DMS53 treated with DMSO at 0.1 percent for 48 hours (cell line): ENCODE data around the gene PODXL.
A peak's percentile ranks its signal among the peaks of the same experiment; 100 is the strongest.

Experiments
- DNase-seq: peaks from one replicate; lab custom pipeline; 2025; ENCODE audit not compliant: unreplicated experiment; lab: John Stamatoyannopoulos, UW

The PODXL gene

DNA sequence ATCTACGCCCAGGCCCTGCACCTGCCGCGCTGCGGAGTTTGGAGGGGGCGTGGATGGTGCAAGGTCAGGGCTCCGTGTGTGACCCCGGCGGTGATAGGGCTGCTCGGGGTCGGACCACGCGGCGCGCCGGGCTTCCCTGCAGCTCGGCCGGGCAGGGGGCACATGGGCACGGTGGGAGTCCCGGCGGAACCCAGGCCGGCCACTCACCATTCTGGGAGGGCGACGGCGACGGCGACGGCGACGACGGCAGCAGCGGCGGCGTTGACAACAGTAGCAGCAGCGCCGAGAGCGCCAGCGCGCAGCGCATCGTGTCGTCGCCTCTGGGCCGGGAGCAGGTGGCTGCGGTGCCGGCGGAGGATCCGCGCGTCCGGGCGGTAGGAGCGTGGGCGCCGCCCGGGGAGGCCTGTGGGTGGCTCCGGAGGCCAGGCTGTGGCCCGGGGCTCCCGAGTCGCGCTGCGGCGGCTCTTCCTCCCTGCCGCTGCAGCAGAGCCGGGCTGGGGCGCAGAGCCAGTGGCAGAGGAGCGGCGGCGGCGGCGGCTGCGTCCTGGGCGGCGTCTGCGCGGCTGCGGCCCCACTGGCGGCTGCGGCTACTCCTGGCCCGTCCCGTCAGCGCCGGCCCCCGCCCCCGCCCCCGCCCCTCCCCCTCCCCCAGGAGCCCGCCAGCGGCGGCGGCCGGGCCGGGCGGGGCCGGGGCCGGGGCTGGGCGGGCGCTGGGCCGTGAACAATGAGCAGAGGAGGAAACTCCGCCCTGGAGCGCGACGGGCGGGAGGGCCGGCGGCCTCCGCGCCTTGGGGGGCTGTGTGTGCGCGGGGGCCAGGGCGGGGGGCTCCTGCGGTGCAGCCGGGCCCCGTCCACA, at the start of gene PODXL:
TSS of gene PODXL (minus strand) at position 576 of the 856 bp plus-strand sequence. CDS start at position 307, 269 bp downstream.
- peak; percentile 72 for DNase-seq

DNA sequence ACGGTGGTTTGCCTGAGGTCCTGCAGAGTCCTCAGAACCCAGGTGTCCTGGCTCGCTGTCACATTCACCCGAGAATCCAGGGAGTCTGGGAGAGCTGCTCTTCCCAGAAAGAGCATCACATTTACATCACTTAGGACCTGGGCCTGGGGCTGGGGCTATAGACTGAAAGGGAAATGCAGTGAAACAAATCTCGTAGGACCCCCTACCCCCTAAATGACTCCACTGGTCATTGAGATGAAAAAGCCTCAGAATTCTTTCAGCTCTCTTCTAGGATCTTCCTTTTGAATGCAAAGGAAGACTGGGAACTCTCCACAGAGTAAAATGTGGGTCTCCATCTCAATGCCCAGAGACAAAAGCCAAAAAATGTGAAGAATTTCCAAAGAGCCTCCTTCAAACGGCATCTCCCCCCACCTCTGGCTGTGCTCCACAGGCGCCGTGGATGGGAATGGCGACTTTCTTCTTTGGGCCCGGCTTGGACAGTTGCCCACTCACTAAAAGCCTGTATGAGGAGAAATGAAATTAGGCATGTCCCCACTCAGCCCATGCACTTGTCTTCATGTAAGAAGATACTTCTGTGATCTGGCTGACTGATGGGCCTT, 49.0 kb upstream of the PODXL start:
- no peak for DNase-seq

DNA sequence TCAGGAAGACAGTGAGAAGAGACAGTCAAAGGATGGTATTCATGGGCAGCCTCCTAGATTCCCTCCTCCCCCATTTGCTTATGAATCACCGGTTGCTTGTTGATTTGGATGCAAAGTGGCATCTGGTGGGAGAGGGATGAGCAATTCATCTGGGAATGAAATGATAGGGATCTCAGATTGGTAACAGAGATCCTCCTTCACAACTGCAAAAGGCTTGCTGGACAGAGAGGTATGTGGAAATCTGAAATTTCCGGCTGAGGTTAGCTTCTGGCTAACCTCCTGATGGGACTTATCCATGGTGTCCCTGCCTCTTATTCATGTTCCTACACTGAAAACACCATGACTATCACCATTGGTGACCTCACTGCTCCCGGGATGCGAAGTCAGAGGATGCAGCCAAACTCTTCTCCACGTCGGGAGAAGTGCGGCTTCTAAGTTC, 48.4 kb upstream of the PODXL start:
- no peak for DNase-seq

DNA sequence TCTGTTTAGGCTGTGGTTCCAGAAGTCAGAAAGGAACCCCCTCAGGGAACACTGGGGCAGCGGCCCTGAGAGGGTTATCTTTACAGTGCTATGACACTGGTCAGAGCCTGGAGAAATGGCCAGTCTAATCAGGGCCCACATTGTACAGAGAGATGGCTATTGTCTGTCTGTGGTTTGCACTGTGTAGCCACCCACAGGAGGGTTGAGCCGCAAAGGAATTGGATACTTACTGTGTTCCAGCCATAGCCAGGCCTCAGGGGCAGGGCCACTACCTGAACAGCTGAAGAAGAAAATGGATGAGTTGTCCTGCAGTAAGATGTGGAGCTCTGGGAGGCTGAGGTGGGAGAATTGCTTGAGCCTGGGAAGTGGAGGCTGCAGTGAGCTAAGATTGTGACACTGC, 47.5 kb upstream of the PODXL start:
- DNase-seq, result no peak

DNA sequence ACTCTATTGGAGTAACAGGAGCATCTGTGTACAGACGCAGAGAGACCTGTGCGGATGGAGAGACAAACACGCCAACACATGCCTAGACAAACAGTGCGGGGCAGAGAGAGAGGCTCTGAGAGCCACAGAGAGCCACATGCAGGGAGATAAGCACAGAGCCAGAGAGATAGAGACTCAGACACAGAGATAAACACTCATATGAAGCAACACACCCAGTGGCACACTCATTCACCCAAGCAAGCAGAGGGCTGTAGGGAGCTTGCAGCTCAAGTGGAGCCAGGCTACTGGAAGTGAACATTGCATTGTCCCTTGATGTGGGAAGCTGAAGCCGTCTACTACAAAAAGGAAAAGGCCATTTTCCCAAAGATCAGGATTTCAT, 46.6 kb upstream of the PODXL start:
- no peak for DNase-seq

DNA sequence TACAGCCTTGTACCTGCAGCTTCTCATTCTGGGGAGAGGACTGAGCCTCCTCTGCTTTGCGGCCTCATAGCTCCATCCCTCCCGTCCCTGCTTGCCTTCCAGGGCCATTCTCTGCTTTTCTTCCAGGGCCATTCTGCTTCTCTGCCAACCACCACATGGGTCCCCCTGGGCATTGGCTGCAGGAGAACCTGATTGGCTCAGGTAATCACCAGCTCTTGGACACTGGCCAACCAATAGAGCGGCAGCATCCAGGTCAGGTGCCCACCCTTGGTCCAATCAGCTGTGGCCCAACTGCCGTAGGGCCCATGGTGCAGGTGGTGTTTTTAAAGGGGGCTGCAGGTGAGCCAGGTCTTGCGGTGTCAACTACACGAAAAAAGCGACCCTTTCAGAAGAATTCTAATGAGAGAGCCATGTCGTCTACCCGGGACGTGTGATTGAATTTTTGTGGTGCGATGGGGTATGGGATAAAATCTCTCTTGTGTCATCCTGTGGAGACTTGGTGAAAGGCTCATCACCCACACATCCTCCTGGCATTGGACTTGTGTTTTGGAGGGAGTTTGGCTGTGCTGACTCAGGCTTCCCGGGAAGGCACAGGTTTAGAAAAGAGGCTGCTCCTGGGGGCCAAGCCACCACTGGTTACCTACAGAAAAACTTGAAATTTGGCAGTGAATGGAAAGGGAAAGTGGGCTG, 46.0 kb upstream of the PODXL start:
- no peak for DNase-seq

DNA sequence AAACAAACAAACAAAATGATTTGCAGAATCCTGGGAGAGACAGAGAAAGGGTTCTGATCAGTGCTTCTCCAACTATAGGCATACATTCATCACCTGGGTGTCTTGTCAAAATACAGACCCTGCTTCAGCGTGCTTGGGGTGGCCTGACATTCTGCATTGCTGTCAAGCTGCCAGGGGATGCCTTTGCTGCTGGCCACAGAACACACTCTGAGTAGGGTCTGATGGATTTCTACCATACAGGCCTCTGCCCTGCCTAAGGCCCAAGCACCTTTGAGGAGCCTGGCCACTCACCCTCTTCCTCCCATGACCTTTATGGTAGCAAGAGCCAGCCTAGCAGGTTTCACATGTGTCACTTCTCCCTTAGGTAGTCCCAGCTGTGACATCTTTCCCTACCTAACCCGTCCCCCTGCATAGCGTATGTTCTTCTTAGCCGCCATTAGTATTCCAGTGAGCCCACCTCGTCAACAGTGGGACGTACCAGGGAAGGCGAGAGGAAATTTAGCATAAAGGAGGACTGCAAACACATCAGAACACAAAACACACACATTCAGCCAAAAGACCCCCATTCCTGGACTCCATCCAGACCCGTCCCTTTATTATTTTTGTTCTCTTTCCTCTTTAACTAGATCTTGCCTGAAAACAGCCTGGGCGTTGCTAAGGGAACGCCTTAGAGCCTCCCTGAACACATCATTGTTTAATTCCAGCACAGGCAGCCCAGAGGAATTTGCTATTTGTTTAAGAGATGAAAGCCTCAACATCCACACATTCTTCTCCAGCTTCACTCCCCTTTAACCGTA, 43.9 kb upstream of the PODXL start:
- DNase-seq, result no peak

DNA sequence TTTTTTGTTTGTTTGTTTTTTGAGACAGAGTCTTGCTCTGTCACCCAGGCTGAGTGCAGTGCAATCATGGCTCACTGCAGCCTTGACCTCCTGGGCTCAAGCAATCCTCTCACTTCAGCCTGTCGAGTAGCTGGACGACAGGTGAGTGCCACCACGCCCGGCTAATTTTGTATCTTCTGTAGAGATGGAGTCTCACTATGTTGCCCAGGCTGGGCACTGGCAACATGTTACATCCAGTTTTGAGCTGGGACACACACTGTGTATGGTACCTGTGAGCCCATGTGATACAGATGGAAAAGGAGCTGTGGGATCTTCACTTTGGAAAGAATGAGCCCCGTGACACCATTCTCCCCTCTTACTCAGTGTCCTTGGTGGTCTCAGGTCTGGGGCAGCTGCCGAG, 40.4 kb upstream of the PODXL start:
- DNase-seq, result no peak

DNA sequence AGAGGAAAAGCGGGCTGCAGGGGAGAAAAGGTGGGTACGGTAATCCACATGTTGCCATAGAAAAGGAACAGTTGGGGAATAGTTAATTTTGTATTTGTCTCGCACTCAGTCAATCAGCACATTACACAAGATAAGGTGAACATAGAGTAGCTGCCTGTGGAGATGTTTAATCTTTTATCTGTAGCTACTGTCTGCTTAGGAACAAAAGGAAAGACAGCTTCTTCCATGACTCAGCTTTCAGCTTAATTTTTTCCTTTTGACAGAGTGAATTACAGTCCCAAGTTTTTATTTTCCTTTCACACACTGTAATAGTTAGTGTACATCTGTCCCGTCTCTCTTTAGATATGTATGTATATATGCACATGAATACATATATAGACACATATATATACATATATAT, 39.3 kb upstream of the PODXL start:
- no peak for DNase-seq

DNA sequence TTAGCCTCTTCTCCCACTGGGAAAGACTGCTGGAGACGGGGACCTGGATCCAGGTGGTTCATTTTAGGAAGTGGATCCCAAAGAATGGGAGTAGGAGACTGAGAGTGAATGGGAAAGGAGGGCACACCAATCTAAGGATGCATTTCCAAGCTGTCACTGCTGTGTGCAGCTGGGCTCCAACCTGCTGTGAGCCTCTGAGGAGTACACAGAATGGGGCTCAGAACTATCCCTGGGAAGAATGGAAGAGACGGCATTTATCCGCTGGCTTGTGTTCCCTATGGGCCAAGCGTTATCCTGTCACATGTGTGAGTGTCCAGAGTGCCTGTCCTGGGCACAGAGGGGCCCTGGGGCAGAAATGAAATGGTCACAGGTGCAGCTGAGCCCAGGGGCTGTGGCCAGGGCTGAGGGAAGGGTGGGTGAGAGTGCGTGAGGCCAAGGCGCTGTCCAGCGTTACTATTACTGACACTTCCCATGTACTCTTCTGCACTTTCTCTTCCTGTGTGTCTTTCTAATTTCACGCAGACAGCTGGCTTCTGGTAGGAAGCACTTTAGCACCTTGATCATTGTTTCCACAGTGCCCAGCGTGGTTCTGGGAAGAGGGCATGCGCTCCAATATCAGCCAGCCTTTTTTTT, 35.4 kb upstream of the PODXL start:
- peak; percentile 21 for DNase-seq

DNA sequence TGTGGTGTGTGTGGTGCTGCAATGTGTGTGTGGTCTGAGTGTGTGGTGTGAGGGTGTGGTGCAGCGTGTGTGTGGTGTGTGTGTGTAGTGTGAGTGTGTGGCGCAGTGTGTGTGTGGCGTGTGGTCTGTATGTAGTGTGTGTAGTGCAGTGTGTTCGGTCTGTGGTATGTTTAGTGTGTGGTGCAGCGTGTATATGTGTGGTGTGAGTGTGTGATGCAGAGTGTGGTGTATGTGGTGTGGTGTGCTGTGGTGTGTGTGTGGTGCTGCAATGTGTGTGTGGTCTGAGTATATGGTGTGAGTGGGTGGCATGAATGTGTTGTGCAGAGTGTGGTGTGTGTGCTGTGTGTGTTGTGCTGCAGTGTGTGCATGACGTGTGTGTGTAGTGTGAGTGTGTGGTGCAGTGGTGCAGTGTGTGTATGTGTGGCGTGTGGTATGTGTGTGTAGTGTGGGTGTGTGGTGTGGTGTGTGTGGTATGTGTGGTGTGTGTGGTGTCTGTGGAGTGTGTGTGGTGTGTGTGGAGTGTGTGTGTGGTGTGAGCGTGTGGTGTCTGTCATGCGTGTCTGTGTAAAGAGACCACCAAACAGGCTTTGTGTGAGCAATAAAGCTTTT, 31.0 kb upstream of the PODXL start:
- DNase-seq, result no peak

DNA sequence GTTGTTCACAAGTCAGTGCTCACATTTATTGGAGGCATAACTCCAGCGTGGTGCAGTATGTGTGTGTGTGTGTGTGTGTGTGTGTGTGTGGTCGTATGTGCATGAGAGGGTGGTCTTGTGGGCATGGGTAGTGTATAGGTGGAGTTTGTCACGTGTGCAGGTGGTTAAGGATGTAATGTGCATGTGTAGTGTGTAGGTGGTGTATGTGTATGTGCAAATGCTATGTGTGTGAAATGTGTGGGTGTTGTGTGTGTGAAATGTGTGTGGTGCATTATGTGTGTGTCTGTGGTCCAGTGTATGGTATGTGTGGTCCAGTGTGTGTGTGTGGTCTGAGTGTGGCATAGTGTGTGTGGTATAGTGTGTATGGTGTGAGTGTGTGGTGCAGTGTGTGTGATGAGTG, 30.3 kb upstream of the PODXL start:
- no peak for DNase-seq

DNA sequence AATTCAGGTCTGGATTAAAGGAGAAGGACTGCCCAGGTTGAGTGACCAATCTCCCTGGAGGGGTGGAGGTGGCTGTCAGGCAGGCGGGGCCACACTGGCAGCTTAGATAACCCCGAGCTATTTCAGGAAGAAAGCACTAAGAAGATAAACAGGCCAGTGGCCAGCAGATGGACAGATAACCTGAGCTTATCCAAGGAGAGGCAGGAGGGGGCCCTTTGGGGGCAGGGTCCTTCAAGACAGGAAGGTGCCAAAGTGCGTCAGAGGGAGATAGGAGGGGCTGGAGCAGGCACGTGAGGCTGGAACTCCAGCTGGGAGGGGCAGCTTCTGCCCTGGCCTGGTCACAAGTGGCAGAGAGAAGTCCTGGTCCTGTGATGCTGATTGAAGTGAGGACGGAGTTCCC, 29.8 kb upstream of the PODXL start:
- DNase-seq, result no peak

DNA sequence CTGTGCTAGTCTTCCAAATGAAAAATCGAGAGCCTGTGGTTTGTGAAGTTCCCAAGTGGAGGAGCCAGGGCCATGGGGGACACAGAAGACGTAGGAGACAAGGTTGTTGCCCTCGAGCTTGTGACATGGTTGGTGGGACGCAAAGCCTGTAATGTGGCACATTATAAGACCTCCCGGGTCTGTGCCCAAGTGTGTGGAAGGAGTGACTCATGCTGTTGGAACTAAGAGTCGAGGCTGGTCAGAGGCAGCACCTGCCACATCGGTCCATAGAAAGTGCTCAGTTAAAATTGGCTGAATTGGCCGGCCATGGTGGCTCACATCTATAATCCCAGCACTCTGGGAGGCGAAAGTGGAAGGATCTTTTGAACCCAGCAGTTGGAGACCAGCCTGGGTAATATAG, 27.0 kb upstream of the PODXL start:
- no peak for DNase-seq

DNA sequence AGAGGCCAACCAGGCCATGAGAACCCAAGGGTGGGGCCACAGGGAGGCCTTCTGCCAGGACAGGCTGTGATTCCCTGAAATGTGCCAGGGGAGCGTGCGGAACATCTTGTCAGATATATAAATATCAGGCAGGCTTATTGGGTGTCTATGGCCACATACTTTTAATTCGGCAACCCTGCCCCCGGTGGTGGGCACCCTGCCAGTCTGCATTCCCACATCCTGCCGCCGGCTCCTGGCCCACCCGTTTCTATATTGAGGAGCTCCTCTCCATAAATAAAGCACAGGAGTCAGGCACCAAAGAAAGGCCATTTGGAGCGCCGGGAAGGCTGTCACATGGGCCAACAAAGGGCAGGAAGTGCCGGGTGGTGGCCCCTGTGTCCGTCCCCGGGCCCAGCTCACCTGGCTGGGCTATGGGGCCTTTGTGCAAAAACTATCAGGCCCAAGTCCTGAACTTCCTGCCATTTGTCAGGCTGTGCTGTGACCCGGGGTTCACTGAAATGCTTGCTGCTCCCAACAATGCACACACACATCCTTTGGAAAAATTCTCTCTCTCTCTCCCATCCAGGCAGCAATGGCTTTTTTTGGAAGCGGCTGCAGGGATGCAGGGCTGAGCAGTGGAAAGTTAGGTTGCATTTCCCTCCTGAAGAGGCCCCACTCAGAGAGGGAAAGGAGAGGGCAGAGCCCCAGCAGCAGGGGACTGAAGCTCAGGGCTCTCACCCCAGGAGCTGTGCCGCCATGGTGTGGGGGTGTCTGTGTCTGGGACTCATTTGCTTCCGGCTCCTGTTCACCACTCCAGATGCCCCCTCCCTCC, 25.0 kb upstream of the PODXL start:
- no peak for DNase-seq

DNA sequence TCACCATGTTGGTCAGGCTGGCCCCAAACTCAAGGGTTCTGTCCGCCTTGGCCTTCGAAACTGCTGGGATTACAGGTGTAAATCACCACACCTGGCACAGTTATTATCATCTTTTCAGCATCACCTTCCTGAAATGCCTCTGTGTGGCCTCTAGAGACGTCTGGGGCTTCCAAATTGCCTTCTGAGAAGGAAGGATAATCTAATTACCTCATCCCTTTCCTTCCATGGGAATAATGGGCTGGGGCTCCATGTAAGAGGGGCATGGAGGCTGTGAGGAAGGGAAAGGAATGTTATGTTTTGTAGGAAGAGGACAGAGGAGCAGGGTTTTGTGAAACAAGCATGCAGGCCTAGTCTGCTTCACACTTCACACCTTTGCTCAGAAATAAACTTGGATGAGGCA, 22.2 kb upstream of the PODXL start:
- no peak for DNase-seq

DNA sequence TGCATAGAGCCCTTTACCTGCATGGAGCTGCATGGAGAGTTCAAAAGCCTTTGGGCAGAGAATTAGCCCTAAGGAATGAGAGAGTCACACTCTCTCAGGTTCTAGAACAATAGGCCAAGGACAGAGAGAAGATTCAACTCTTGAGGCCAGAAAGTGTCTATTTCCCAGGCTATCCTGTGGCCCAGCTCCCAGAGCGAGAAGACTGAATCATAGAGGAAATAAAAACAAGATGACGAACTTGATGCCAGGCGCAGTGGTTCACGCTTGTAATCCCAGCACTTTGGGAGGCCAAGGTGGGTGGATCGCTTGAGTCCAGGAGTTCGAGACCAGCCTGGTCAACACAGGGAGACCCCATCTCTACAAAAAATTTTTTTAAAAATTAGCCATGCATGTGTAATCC, 18.3 kb upstream of the PODXL start:
- DNase-seq, result no peak

DNA sequence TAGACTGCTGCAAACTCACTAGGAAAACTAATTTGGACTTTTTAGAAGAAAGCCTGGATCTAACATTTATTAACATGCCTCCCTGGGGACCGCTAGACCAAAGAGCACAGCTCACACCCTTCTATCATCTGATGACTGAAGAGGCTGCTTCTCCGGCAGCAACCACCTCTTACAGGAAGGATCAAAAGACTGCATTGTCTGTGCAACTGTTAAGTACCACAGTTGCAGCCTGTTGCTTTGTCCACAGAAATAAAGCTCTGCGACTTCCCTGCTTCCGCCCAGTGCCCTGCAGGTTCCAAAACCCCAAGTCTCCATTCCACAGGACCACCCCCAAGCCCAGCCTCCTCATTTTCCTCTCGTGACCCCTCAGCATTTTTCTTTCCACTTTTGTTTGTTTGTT, 14.0 kb upstream of the PODXL start:
- no peak for DNase-seq

DNA sequence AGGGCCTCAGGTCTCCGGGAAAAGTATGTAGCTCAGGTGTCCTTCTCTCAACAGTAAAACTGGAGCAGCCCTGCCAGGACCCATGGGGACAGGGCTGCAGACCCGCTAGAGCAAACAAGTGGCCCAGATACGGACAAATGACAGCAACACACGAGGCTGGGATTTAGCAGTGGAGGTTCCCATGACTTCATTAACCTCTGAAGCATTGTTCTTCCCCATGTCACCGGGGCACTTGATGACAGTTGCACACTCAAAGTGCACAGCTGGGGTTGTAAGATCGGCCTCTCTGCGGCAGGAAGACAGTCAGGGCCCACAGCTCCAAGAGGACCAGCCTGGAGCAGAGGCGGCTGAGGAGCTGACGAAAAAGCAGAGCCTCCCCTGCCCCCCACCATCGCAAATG, 12.5 kb upstream of the PODXL start:
- no peak for DNase-seq

DNA sequence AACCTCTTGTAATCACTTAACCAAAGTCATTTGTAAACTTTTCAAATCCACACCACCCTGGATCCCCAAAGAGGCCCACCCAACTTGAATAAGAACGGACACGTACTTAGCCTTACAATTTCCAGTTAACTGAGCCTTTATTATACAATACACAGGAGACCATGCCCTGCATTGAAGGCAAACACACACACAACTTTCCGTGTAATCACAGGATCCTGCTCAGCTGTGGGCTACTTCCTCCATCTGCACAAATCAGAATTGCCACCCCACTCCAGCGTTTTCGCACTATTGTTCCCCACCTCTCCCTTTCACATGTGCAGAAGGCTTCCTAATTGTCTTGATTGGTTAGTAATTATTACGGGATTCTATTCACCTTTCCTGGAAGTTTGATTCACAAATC, 12.1 kb upstream of the PODXL start:
- no peak for DNase-seq
